ENCODE results near the gene DNAJC13. TPM values are rescaled to one million over a fixed set of nuclear protein-coding genes. Genes with fewer than 3 reads are reported as not detected.

Gene DNAJC13
- polyA plus RNA-seq, 1 experiment, result 50.5 TPM

DNA sequence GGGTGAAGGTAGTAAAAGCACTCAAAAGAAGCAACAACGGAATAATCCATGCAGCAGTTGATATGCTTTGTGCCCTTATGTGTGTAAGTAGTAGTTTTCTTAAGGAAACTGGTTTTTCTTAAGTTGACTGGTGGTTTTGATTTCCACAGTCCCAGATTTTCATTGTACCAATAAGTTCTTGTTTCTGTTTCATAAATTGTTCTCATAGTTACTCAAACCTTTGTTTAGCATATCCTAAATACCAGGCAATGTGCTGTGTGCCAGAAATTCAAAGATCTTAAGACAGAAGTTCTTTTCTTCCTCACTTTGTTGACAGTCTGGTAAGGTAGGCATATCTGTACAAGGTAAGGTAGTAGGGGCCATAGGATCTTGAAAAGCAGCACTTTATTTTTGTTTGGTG lies 40.0 kb downstream of the DNAJC13 start:
- ChIA-PET POLR2A (no interaction called here), CTCF (no interaction called here)
- DNase-seq (ENCODE audit: low read depth, low spot score), result no peak
- no peaks in the 10 kb centered on the region for H3K27me3 ChIP-seq (ENCODE audit: control insufficient read depth, insufficient read depth, low read length)
- H3K9me3 ChIP-seq (ENCODE audit: control insufficient read depth, insufficient read depth, low read length), result no peaks in the 10 kb centered on the region
- H3K4me3 ChIP-seq (ENCODE audit: low read depth, low read length), result no peak overlapping the region
- TF ChIP-seq CTCF (IDR thresholded peaks at IDR 0.05; ENCODE audit: low read depth, low read length), result no peak
- no peak overlapping the region for H3K27ac ChIP-seq (ENCODE audit: low read depth, low read length)

- H3K9me3 ChIP-seq (ENCODE audit: control insufficient read depth, insufficient read depth, low read length), result no peaks in the 10 kb centered on the region
- CTCF ChIA-PET, result interaction anchor here (0.5 kb wide), 1 partner anchor 198 kb away, joined by 3 read pairs; no protein-coding TSS in a partner anchor
- DNase-seq (ENCODE audit: low read depth, low spot score), result no peak
These were observed 42.2 kb downstream of the DNAJC13 start for GRCh38 chr3:132459551-132459950.

DNA sequence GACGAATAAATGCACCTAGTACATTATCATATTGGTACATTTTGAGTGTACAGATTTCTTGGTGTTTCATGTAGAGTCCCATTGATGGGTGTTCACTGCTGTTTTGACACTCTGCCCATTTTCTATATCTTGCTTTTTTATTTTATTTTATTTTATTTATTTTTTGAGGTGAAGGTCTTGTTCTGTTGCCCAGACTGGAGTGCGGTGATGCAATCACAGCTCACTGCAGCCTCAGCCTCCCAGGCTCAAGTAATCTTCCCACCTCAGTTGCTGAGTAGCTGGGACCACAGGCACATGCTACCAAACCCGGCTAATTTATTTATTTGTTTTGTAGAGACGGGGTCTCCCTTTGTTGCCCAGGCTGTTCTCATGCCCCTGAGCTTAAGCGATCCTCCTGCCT lies 44.2 kb downstream of the DNAJC13 start:
- H3K27me3 ChIP-seq (ENCODE audit: control insufficient read depth, insufficient read depth, low read length), result no peaks in the 10 kb centered on the region
- no peak for TF ChIP-seq CTCF (IDR thresholded peaks at IDR 0.05; ENCODE audit: low read depth, low read length)
- H3K9me3 ChIP-seq (ENCODE audit: control insufficient read depth, insufficient read depth, low read length), result no peaks in the 10 kb centered on the region
- H3K27ac ChIP-seq (ENCODE audit: low read depth, low read length), result no peak overlapping the region
- DNase-seq (ENCODE audit: low read depth, low spot score), result no peak
- ChIA-PET CTCF (interaction anchor here (0.7 to 2.5 kb wide), 2 partner anchors 27 to 74 kb away, joined by 4 to 9 read pairs; no protein-coding TSS in a partner anchor), POLR2A (no interaction called here)
- no peak overlapping the region for H3K4me3 ChIP-seq (ENCODE audit: low read depth, low read length)

More at GRCh38 chr3:132459551-132459950, 42.2 kb downstream of the DNAJC13 start:
- H3K27ac ChIP-seq (ENCODE audit: low read depth, low read length), result no peak overlapping the region
- H3K4me3 ChIP-seq (ENCODE audit: low read depth, low read length), result no peak overlapping the region
- POLR2A ChIA-PET, result no interaction called here
- TF ChIP-seq CTCF (IDR thresholded peaks at IDR 0.05; ENCODE audit: low read depth, low read length), result no peak
- H3K27me3 ChIP-seq (ENCODE audit: control insufficient read depth, insufficient read depth, low read length), result no peaks in the 10 kb centered on the region

GRCh38 chr3:132464066-132464465 lies 46.8 kb downstream of the DNAJC13 start:
- DNase-seq (ENCODE audit: low read depth, low spot score), result no peak
- ChIA-PET CTCF (interaction anchor here (0.7 to 0.8 kb wide), 2 partner anchors 71 to 72 kb away, joined by 3 to 4 read pairs; no protein-coding TSS in a partner anchor), POLR2A (interaction anchor here (0.7 to 1.0 kb wide), 2 partner anchors 37 to 47 kb away, joined by 3 read pairs; partner anchors contain the start of gene DNAJC13)
- Histone ChIP-seq H3K4me3 (ENCODE audit: low read depth, low read length) (no peak overlapping the region), H3K9me3 (ENCODE audit: control insufficient read depth, insufficient read depth, low read length) (no peaks in the 10 kb centered on the region), H3K27ac (ENCODE audit: low read depth, low read length) (no peak overlapping the region), H3K27me3 (ENCODE audit: control insufficient read depth, insufficient read depth, low read length) (no peaks in the 10 kb centered on the region)
- no peak for TF ChIP-seq CTCF (IDR thresholded peaks at IDR 0.05; ENCODE audit: low read depth, low read length)

GRCh38 chr3:132469326-132469725 lies 52.0 kb downstream of the DNAJC13 start:
- ChIA-PET CTCF (no interaction called here), POLR2A (no interaction called here)
- Histone ChIP-seq H3K4me3 (ENCODE audit: low read depth, low read length) (no peak overlapping the region), H3K27ac (ENCODE audit: low read depth, low read length) (no peak overlapping the region), H3K9me3 (ENCODE audit: control insufficient read depth, insufficient read depth, low read length) (no peaks in the 10 kb centered on the region), H3K27me3 (ENCODE audit: control insufficient read depth, insufficient read depth, low read length) (no peaks in the 10 kb centered on the region)
- no peak for TF ChIP-seq CTCF (IDR thresholded peaks at IDR 0.05; ENCODE audit: low read depth, low read length)
- DNase-seq (ENCODE audit: low read depth, low spot score), result no peak

All from AG04450 (cell line).